Heart right ventricle (tissue), 16 donors: ENCODE results near the gene SATL1. TPM values are rescaled to one million over a fixed set of nuclear protein-coding genes. Genes with fewer than 3 reads are reported as not detected.

ENCODE experiments used
- ATAC-seq, 8 donors: fragments of 200-7000 bp; cut with Tn5 transposase; one replicate each; pipeline ENCODE4 v1.9.1; 2020; ENCODE audit warnings: mild to moderate bottlenecking in 8 of 8, moderate library complexity in 8 of 8, moderate number of reproducible peaks in 1 of 8
- DNase-seq, 2 donors: peaks; one replicate each; pipeline ENCODE4 v3.0.0-alpha.2; 2020
- H3K27ac ChIP-seq, 10 donors: fragments of 200-600 bp; sonication (generic) in 2 of 10; one replicate each; pipeline versions ENCODE4 v1.5.0 to v1.8.0; 2020 to 2022; ENCODE audit warnings: mild to moderate bottlenecking in 3 of 10
- H3K27me3 ChIP-seq, 7 donors: fragments of 200-600 bp; one replicate each; pipeline ENCODE4 v1.8.0; 2021 to 2022; ENCODE audit warnings: mild to moderate bottlenecking in 2 of 7
- H3K36me3 ChIP-seq, 9 donors: fragments of 200-600 bp; sonication (generic) in 1 of 9; one replicate each; pipeline versions ENCODE4 v1.5.0 to v1.8.0; 2020 to 2022; ENCODE audit warnings: mild to moderate bottlenecking in 2 of 9
- H3K4me1 ChIP-seq, 9 donors: fragments of 200-600 bp; sonication (generic) in 1 of 9; one replicate each; pipeline versions ENCODE4 v1.5.0 to v1.8.0; 2020 to 2022; ENCODE audit warnings: mild to moderate bottlenecking in 4 of 9
- H3K4me3 ChIP-seq, 10 donors: fragments of 200-600 bp; sonication (generic) in 2 of 10; one replicate each; pipeline versions ENCODE4 v1.5.0 to v1.8.0; 2020 to 2022; ENCODE audit warnings: mild to moderate bottlenecking in 7 of 10, moderate library complexity in 2 of 10
- H3K9me3 ChIP-seq, 11 donors: fragments of 200-600 bp in 10 of 11; sonication (generic) in 2 of 11; one replicate each; pipeline versions ENCODE4 v1.5.0 to v1.8.0; 2013 to 2022; ENCODE audit warnings: mild to moderate bottlenecking in 2 of 11, control low read depth in 1 of 11, moderate library complexity in 1 of 11
- CTCF ChIP-seq, 9 donors: fragments of 200-600 bp; sonication (generic) in 2 of 9; IDR thresholded peaks; one replicate each; pipeline versions ENCODE4 v1.5.0 to v1.8.0; 2021 to 2022; ENCODE audit warnings: antibody characterized with exemption in 9 of 9, mild to moderate bottlenecking in 5 of 9, moderate library complexity in 1 of 9
- WGBS, 2 donors: extraction: QIAGEN DNeasy Blood & Tissue Kit; methylation state at CpG; one replicate each; pipeline ENCODE4 v1.1.7; 2013; ENCODE audit warnings: inconsistent platforms in 1 of 2; 5-methylcytosine and 5-hydroxymethylcytosine counted together
- intact Hi-C, 10 donors: fragments of 100-400 bp; cut with DNase I; formaldehyde crosslinking; loops; one replicate each; pipeline versions ENCODE4 v1.11.1 to v1.14.2; 2022
- polyA plus RNA-seq, 2 donors: library from polyadenylated mRNA; stranded (reverse); fragments of 200-250 nt; gene quantifications; one replicate each; pipeline ENCODE4 v1.2.3, GENCODE V29; 2013
- total RNA-seq, 10 donors: library from RNA; stranded (reverse); fragmentation: NEBNext Ultra II Directional in 3 of 10; extraction: Animal tissue kit (Norgen Biotek cat#: 25700) in 3 of 10; gene quantifications; one replicate each; pipeline versions ENCODE4 v1.2.1 to v1.2.4, GENCODE V29; 2021 to 2023
- donor health status: Arrhythmogenic right ventricular cardiomyopathy.
- donor health status: ischemic (EF 13 %, LVEDD 7.1; RV severe dilation, severe dysfunction).
- donor health status: healthy with polysubstance abuse.
- donor health status: DM: no; HTN: yes; CAD: no.
- donor health status: DM: no; HTN: no; CAD: no.
- donor health status: ischemic (EF 25% LVEDD 6.9; RV normal size, moderate dysfunction).
- donor health status: ischemic (EF 25% LVEDD 5.7; RV mildly dilated, moderate dysfunction).
- donor health status: healthy.
- donor health status: DM: yes; HTN: yes; CAD: no.
- donor health status: Ischemic cardiomyopathy.
- donor health status: ischemic (EF 35%, LVEDD 5.7; RV mildly dilated, moderate dysfunction).
- donor health status: nonischemic (EF 11% LVEDD 7.7; RV severe dilation, severe dysfunction).
- donor health status: DM: yes; HTN: yes; CAD: no.
- donor health status: PGD.
- donor health status: ischemic (EF 29% LVEDD 5.4; RV normal size, mild dysfunction).
- donor health status: nonischemic (EF 23%, LVEDD 6.1; RV moderate dilation, normal function).

The SATL1 gene
- total and polyA plus RNA-seq, 12 donors, result 0.07 TPM; not detected in 11

GRCh38 chrX:85140964-85141363, 102.6 kb downstream of the SATL1 start:
- 79 to 93% methylated on average over 1 of the region's 1 CpG for WGBS, 2 donors
- Histone ChIP-seq H3K27me3 (peaks cover 0 to 25% (median 0%) of the 10 kb centered on the region in 7 donors), H3K4me3 (no peak overlapping the region), H3K9me3 (no peaks in the 10 kb centered on the region), H3K4me1 (no peaks in the 10 kb centered on the region), H3K36me3 (no peaks in the 10 kb centered on the region), H3K27ac (no peak overlapping the region)
- ATAC-seq, result no peak
- TF ChIP-seq CTCF (IDR thresholded peaks at IDR 0.05), result no peak
- intact Hi-C loops, result no loop called here
- DNase-seq, result no peak

- ATAC-seq (no peak), DNase-seq (no peak)
- 78 to 100% methylated on average over 1 of the region's 1 CpG for WGBS, 2 donors
- Histone ChIP-seq H3K27me3 (peaks cover 0 to 25% (median 0%) of the 10 kb centered on the region in 7 donors), H3K4me3 (no peak overlapping the region), H3K36me3 (no peaks in the 10 kb centered on the region), H3K4me1 (no peaks in the 10 kb centered on the region), H3K27ac (no peak overlapping the region), H3K9me3 (no peaks in the 10 kb centered on the region)
- no peak for TF ChIP-seq CTCF (IDR thresholded peaks at IDR 0.05)
- intact Hi-C loops, result no loop called here
Measured at GRCh38 chrX:85139422-85139821, 104.2 kb downstream of the SATL1 start.

- no peak for TF ChIP-seq CTCF (IDR thresholded peaks at IDR 0.05)
- no peaks in the 10 kb centered on the region for H3K9me3 ChIP-seq
- H3K36me3 ChIP-seq, result no peaks in the 10 kb centered on the region
- no peak overlapping the region for H3K4me3 ChIP-seq
- peaks cover 0 to 20% (median 0%) of the 10 kb centered on the region in 7 donors for H3K27me3 ChIP-seq
- intact Hi-C loops, result no loop called here
- DNase-seq (no peak), ATAC-seq (no peak)
- no peak overlapping the region for H3K27ac ChIP-seq
- H3K4me1 ChIP-seq, result no peaks in the 10 kb centered on the region
Measured at GRCh38 chrX:85136409-85136808, 107.2 kb downstream of the SATL1 start.

- Histone ChIP-seq H3K4me1 (no peaks in the 10 kb centered on the region), H3K9me3 (no peaks in the 10 kb centered on the region), H3K36me3 (no peaks in the 10 kb centered on the region), H3K4me3 (no peak overlapping the region), H3K27ac (no peak overlapping the region), H3K27me3 (peaks cover 0 to 7% (median 0%) of the 10 kb centered on the region in 7 donors)
- no peak for DNase-seq
- intact Hi-C loops, result loop anchor here in 3 of 10 donors (10.0 kb wide), 1 partner anchor 430 kb away; no protein-coding TSS in a partner anchor
- ATAC-seq, result no peak
- TF ChIP-seq CTCF (IDR thresholded peaks at IDR 0.05), result no peak
- 12 to 25% methylated on average over 1 of the region's 1 CpG for WGBS, 2 donors
Measured at GRCh38 chrX:85115252-85115651, 128.3 kb downstream of the SATL1 start.
